Epithelial cell of prostate (primary cell): ENCODE data around the gene NMNAT3.
A peak's percentile ranks its signal among the peaks of the same experiment; 100 is the strongest.

Source experiments
- DNase-seq: peaks from one replicate; pipeline ENCODE4 v3.0.0-alpha.2; 2011; ENCODE audit warnings: low read depth, low spot score
- H3K27ac ChIP-seq: fragments of 450-650 bp; 2 replicates; pipeline ENCODE4 v1.5.1; 2017; ENCODE audit warnings: mild to moderate bottlenecking

The NMNAT3 gene

GRCh38 chr3:139677388-139678155 lies at the start of gene NMNAT3:
Gene NMNAT3, minus strand, starts transcription at chr3:139677972. Its CDS starts 50,248 bp downstream, at chr3:139627724.
- no peak within 1 kb of the TSS for H3K27ac ChIP-seq
- DNase-seq = no peak

DNA sequence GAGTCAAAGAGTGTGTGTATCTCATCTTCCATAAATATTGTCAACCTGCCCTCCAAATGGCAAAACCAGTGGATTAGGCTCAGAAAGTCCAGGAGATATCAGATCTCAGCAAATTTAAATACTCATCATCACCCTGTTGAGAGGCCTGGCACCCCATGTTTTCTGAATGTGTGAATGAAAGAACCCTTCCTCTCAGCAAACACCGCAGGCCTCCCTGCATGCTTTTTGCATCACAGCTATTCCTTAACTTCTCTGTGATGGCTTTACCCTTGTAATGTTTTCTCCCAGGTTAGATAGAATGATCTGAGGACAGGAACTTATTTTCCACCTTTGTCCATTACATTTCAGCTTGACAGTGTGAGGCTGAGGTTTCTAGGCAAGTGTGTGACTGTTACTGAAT lies 43.6 kb upstream of the NMNAT3 start:
- H3K27ac ChIP-seq = no peak overlapping the region
- DNase-seq = no peak

- H3K27ac ChIP-seq = no peak overlapping the region
- DNase-seq = no peak
Measured at GRCh38 chr3:139718415-139718814, 40.6 kb upstream of the NMNAT3 start.

DNA sequence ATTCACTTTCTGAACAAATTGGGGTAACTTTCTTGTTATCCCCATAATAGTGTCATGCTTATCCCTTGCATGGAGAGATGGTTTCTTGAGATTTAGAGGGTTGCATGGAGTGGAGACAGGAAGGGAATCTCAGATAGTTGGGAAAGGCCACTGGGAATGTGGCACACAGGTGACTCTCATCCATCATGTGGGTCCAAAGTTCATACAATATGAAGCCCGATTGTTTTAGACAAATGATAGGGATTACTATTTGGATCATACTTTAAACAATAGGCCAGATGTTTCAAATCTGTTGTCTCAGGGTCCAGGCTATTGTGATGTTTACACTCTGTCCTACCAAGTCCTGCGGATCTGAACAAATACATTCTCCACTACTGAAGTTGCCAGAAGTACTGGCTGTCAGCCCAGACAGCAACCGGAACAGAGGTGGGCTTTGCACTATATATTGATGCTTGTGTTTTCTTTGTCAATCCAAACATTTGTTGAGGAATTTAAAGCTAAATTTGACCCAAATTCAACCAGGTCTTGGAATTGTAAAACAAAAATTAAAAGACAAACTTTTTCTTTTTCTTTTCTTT lies 39.2 kb upstream of the NMNAT3 start:
- no peak overlapping the region for H3K27ac ChIP-seq
- no peak for DNase-seq

- H3K27ac ChIP-seq = no peak overlapping the region
- DNase-seq = peak; percentile 24
Measured at GRCh38 chr3:139715743-139716360, 38.1 kb upstream of the NMNAT3 start.

DNA sequence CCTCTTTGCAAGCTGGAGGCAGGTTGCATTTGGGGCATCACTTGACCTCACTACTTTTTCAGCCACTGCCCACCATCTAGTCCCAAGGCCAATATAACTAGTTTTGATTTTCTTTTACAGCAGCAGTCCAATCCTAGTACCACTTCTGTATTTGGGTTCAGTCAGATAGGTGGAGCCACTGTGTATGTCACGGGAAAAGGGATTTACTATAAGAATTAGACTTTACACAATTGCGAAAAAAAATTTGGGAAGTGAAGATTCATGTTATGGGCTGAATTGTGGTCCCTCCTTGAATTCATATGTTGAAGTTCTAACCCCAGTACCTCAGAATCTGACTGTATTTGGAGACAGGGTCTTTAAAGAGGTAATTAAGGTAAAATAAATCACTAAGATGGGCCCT lies 37.4 kb upstream of the NMNAT3 start:
- H3K27ac ChIP-seq = no peak overlapping the region
- no peak for DNase-seq

- H3K27ac ChIP-seq = no peak overlapping the region
- no peak for DNase-seq
Measured at GRCh38 chr3:139710212-139710611, 32.4 kb upstream of the NMNAT3 start.

DNA sequence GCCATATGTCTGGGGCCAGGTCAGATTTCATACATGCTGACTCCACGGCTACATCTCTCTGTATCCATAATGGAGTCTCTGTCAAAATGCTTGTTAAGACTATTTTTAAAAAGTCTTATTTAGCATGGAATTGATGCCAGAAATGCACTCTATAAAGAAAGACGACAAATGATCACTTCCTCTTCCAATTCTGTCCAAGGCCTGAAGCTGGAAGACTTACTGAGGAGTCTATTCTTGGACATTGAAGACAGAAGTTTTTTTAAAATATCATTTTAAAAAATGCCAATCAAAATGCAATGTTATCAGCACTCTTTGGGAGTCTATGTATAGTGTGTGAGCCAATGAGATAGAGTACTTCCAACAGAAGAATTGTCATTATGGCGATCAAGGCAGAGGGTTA lies 27.9 kb upstream of the NMNAT3 start:
- no peak for DNase-seq
- H3K27ac ChIP-seq = no peak overlapping the region

DNA sequence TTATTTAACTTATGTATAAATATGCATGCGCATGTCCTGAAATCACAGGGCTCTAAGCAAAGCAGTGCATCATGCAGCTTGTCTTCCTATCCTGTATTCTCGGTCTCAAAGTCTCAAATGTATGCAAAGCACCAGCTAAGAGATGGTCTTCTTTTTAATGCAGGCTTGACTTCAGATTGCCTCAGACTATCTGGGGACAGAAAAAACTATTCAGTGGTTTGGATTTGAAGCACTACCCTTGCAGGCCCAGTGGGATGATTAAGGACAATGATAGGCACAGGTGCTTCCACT lies 18.5 kb upstream of the NMNAT3 start:
- no peak for DNase-seq
- H3K27ac ChIP-seq = no peak overlapping the region

DNA sequence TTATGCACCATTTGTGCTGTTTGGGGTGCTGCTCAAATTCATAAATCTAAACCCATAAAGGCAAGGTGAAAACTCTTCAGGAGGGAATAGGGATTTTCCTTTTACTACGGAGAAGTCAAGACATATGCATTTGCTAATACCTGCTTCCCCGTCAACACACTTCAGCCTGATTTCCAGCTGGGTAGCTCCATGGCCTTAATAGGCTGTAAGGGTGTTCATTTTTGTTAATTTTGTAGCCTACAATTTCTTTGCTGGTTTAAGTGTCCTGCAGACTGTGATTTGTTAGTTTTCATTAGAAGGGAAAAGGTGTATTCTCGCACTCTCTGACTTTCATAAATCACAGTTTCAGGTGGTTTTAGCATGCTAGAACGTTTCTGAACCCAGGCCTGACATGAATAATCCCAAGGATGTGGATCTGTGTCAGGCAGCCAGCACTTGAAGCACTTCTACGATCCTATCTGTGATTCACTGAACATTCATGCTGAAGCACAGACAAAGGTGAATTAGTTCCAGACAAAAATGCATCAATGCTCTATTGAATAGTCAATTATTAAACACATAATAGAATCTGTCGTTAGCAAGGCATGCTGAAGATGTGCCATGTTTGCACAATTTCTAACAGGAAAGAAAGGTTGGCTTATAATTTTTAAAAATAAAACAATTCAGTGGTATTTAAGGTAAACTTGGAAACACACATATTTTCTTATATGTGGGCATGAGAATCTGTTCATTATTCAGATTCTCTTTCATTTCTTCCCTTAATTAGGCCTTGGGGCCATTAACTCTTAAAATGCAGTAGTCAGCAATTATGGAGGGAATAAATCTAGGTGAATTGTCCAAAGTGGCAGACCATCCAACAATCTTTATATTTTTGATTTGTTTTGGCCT lies 17.9 kb upstream of the NMNAT3 start:
- H3K27ac ChIP-seq = no peak overlapping the region
- no peak for DNase-seq

GRCh38 chr3:139695007-139695406 lies 17.2 kb upstream of the NMNAT3 start:
- no peak overlapping the region for H3K27ac ChIP-seq
- no peak for DNase-seq

DNA sequence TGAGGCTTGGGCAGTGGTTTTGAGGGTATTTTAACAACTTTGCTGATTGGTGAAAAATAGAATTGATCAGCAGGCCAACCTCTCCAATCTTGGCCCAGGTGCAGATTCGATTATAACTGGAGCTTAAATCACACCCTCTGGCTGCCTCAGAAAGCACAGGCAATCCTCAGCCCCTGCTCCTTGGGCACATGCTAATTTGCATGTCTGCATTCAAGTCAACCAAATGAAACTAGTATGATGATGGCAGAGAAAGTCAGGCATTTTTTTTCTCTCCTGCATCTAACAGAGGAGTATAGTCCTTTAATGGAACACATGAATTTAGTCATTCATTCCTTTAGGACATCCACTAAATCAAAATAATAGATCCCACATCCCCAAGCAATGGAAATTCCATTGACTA lies 16.8 kb upstream of the NMNAT3 start:
- H3K27ac ChIP-seq = no peak overlapping the region
- no peak for DNase-seq

DNA sequence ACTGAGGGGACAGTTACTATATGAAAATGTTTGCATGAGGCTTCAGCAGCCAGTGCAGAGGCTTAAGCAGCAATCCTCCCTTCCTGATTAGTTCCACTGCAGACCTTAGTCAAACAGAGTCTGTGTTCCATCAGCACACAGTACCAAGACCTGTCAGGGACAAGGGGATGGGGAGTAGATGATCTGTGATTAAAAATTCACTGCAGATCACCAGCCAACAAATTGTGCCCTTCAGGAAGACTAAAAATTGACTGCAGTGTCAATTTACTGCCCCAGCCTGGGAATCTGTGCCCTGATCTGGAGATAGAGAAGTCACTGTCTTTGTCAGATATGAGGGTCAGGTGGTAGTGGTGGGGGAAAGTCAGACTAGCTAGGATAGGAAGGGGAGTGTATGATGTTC lies 13.8 kb upstream of the NMNAT3 start:
- no peak for DNase-seq

GRCh38 chr3:139689708-139690228 lies 12.0 kb upstream of the NMNAT3 start:
- no peak for DNase-seq
- H3K27ac ChIP-seq = no peak overlapping the region

More for the DNA sequence above, 13.8 kb upstream of the NMNAT3 start:
- H3K27ac ChIP-seq = no peak overlapping the region

GRCh38 chr3:139689122-139689521 lies 11.3 kb upstream of the NMNAT3 start:
- DNase-seq = no peak

DNA sequence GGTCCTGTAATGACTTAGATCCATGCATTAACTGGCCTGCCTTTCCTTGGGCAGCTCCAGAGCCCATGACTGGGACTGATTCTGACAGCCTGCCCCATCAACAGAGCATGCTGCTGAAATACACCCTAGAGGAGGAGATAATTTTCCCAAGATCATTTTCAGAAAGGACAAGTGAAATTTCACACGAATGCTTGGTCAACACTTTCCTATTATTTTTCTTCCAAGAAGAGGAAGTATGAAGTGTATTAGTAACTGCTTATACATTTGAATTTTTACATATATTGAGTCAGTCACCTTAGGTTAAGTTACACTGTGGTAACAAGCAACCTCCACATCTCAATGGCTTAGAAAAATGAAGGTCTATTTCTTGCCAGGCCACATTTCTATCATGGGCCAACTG lies 9.7 kb upstream of the NMNAT3 start:
- DNase-seq = no peak
- H3K27ac ChIP-seq = no peak overlapping the region

More at GRCh38 chr3:139689122-139689521, 11.3 kb upstream of the NMNAT3 start:
- no peak overlapping the region for H3K27ac ChIP-seq

- no peak for DNase-seq
- no peak overlapping the region for H3K27ac ChIP-seq
Measured at GRCh38 chr3:139686624-139687023, 8.9 kb upstream of the NMNAT3 start.

DNA sequence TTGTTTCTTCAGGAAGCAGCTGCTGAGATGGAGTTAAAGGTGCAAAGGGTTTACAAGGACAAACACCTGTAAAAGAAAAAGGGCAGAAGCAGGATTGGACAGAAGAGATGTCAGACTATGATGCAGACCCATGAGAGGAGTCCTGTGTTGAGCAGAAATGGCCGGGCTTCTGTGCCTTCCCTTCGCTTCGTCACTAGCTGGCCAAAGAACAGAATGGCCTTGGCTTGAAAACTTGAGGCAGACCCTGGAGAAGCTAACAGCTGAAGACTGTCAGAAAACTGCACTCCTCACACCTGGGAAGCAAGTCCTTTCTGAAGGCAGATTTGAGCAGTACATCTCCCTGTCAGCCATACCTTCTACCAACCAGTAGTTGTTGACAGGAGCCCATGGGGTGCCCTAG lies 8.4 kb upstream of the NMNAT3 start:
- H3K27ac ChIP-seq = no peak overlapping the region
- no peak for DNase-seq

DNA sequence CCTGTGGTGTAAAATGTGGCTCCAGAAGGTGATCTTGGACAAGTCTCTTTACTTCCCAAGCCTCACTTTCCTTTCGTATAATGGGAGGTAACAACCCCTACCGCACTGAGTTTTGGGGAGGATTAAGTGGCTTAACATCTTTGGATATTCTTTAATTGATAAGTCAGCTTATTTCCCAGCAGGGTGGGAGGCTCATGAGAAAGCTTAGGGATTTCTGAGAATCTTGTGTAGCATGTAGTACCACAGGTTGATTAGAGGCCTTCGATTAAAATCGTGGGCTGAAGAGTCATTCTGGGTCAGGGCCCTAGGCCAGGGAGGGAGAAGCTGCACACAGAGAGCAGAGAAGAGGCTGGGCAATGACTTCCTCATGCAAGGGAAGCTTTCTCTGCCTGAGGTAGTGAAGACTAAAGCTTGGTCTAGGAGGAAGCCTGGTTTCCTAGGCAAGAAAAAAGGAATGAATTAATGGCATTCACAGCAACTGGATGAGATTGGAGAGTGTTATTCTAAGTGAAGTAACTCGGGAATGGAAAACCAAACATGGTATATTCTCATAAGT lies 1.5 kb upstream of the NMNAT3 start:
- DNase-seq = no peak
- no peak overlapping the region for H3K27ac ChIP-seq

- H3K27ac ChIP-seq = no peak overlapping the region
- no peak for DNase-seq
Measured at GRCh38 chr3:139676632-139677387, 962 bp downstream of the NMNAT3 start.
